Measurements from ENCODE around the gene CMSS1.

DNA sequence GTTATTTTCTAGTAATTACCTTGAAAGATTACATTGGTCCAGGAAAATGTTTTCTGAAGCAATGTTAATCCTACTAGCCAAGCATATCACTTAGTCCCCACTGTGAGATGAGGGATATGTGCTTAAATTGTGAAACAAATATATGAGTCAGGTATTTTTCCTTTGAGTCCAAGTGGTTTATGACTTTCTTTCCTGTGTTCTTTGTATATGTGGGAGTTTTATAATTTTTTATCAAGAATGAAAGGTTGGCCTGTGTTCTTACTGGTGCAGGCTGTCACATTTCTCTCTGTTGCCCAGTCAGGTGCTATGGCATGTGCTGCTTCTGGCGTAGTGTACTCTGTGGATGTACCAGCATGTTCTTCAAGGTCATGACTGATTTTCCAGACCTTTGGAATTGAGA lies 147.4 kb downstream of the CMSS1 start:
- TF ChIP-seq EZH2phosphoT487 (IDR thresholded peaks at IDR 0.05; ENCODE audit: borderline replicate concordance) = no peak
- TF ChIP-seq, protein P1, sequence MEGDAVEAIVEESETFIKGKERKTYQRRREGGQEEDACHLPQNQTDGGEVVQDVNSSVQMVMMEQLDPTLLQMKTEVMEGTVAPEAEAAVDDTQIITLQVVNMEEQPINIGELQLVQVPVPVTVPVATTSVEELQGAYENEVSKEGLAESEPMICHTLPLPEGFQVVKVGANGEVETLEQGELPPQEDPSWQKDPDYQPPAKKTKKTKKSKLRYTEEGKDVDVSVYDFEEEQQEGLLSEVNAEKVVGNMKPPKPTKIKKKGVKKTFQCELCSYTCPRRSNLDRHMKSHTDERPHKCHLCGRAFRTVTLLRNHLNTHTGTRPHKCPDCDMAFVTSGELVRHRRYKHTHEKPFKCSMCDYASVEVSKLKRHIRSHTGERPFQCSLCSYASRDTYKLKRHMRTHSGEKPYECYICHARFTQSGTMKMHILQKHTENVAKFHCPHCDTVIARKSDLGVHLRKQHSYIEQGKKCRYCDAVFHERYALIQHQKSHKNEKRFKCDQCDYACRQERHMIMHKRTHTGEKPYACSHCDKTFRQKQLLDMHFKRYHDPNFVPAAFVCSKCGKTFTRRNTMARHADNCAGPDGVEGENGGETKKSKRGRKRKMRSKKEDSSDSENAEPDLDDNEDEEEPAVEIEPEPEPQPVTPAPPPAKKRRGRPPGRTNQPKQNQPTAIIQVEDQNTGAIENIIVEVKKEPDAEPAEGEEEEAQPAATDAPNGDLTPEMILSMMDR (conservative IDR thresholded peaks at IDR 0.05; ENCODE audit: low read length) = no peak

Measured in Loucy (cell line).